ENCODE data around the gene RNPEP.
"Not testable (repeated sequence)": the region's sequence is repeated elsewhere in the genome, so short reads cannot be mapped to it uniquely, and the experiment has no call there.

Gene RNPEP

GRCh38 chr1:201955729-201956143, 26.7 kb upstream of the RNPEP start:
- H3K27ac ChIP-seq (ENCODE audit: insufficient read depth, low read length, poor library complexity, severe bottlenecking) = peak overlapping the region; percentile 84
- DNase-seq = no peak
- peak overlapping the region; percentile 96 for H3K4me3 ChIP-seq (ENCODE audit: insufficient read depth, low read depth, low read length, poor library complexity, severe bottlenecking)
- H3K36me3 ChIP-seq (ENCODE audit: control insufficient read depth, insufficient read depth, low read length) = peaks cover 10% of the 10 kb centered on the region
- H3K27me3 ChIP-seq (replicated peaks; ENCODE audit: control insufficient read depth, insufficient read depth, low read length, poor library complexity, severe bottlenecking) = no peaks in the 10 kb centered on the region
- peaks cover 11% of the 10 kb centered on the region for H3K4me1 ChIP-seq (ENCODE audit: control insufficient read depth, insufficient read depth, low read length, poor library complexity, severe bottlenecking)
- H3K9me3 ChIP-seq (ENCODE audit: control insufficient read depth, low read length) = no peaks in the 10 kb centered on the region

GRCh38 chr1:201958348-201958747, 24.1 kb upstream of the RNPEP start:
- Histone ChIP-seq H3K27me3 (replicated peaks; ENCODE audit: control insufficient read depth, insufficient read depth, low read length, poor library complexity, severe bottlenecking) (no peaks in the 10 kb centered on the region), H3K36me3 (ENCODE audit: control insufficient read depth, insufficient read depth, low read length) (peaks cover 27% of the 10 kb centered on the region), H3K9me3 (ENCODE audit: control insufficient read depth, low read length) (no peaks in the 10 kb centered on the region), H3K4me1 (ENCODE audit: control insufficient read depth, insufficient read depth, low read length, poor library complexity, severe bottlenecking) (peaks cover 11% of the 10 kb centered on the region), H3K4me3 (ENCODE audit: insufficient read depth, low read depth, low read length, poor library complexity, severe bottlenecking) (no peak overlapping the region), H3K27ac (ENCODE audit: insufficient read depth, low read length, poor library complexity, severe bottlenecking) (no peak overlapping the region)
- DNase-seq = no peak

GRCh38 chr1:201962382-201962781, 20.1 kb upstream of the RNPEP start:
- not testable (repeated sequence) for H3K27ac ChIP-seq (ENCODE audit: insufficient read depth, low read length, poor library complexity, severe bottlenecking); DNase-seq; H3K4me1 ChIP-seq (ENCODE audit: control insufficient read depth, insufficient read depth, low read length, poor library complexity, severe bottlenecking); H3K9me3 ChIP-seq (ENCODE audit: control insufficient read depth, low read length); H3K4me3 ChIP-seq (ENCODE audit: insufficient read depth, low read depth, low read length, poor library complexity, severe bottlenecking); H3K27me3 ChIP-seq (replicated peaks; ENCODE audit: control insufficient read depth, insufficient read depth, low read length, poor library complexity, severe bottlenecking)
- H3K36me3 ChIP-seq (ENCODE audit: control insufficient read depth, insufficient read depth, low read length) = peaks cover 50% of the 10 kb centered on the region

GRCh38 chr1:201964261-201964660, 18.2 kb upstream of the RNPEP start:
- Histone ChIP-seq H3K4me3 (ENCODE audit: insufficient read depth, low read depth, low read length, poor library complexity, severe bottlenecking) (no peak overlapping the region), H3K27ac (ENCODE audit: insufficient read depth, low read length, poor library complexity, severe bottlenecking) (no peak overlapping the region), H3K36me3 (ENCODE audit: control insufficient read depth, insufficient read depth, low read length) (peaks cover 56% of the 10 kb centered on the region), H3K27me3 (replicated peaks; ENCODE audit: control insufficient read depth, insufficient read depth, low read length, poor library complexity, severe bottlenecking) (no peaks in the 10 kb centered on the region), H3K4me1 (ENCODE audit: control insufficient read depth, insufficient read depth, low read length, poor library complexity, severe bottlenecking) (no peaks in the 10 kb centered on the region), H3K9me3 (ENCODE audit: control insufficient read depth, low read length) (no peaks in the 10 kb centered on the region)
- no peak for DNase-seq

- Histone ChIP-seq H3K4me3 (ENCODE audit: insufficient read depth, low read depth, low read length, poor library complexity, severe bottlenecking) (no peak overlapping the region), H3K36me3 (ENCODE audit: control insufficient read depth, insufficient read depth, low read length) (peaks cover 67% of the 10 kb centered on the region), H3K9me3 (ENCODE audit: control insufficient read depth, low read length) (no peaks in the 10 kb centered on the region)
These were observed 16.3 kb upstream of the RNPEP start for GRCh38 chr1:201966171-201966570.

GRCh38 chr1:201968202-201968925, 14.1 kb upstream of the RNPEP start:
- H3K36me3 ChIP-seq (ENCODE audit: control insufficient read depth, insufficient read depth, low read length) = peaks cover 49% of the 10 kb centered on the region

More at GRCh38 chr1:201966171-201966570, 16.3 kb upstream of the RNPEP start:
- Histone ChIP-seq H3K27ac (ENCODE audit: insufficient read depth, low read length, poor library complexity, severe bottlenecking) (no peak overlapping the region), H3K27me3 (replicated peaks; ENCODE audit: control insufficient read depth, insufficient read depth, low read length, poor library complexity, severe bottlenecking) (no peaks in the 10 kb centered on the region), H3K4me1 (ENCODE audit: control insufficient read depth, insufficient read depth, low read length, poor library complexity, severe bottlenecking) (no peaks in the 10 kb centered on the region)
- DNase-seq = no peak

GRCh38 chr1:201970334-201971159, 11.9 kb upstream of the RNPEP start:
- DNase-seq = no peak
- Histone ChIP-seq H3K4me1 (ENCODE audit: control insufficient read depth, insufficient read depth, low read length, poor library complexity, severe bottlenecking) (no peaks in the 10 kb centered on the region), H3K27ac (ENCODE audit: insufficient read depth, low read length, poor library complexity, severe bottlenecking) (no peak overlapping the region), H3K9me3 (ENCODE audit: control insufficient read depth, low read length) (no peaks in the 10 kb centered on the region), H3K27me3 (replicated peaks; ENCODE audit: control insufficient read depth, insufficient read depth, low read length, poor library complexity, severe bottlenecking) (no peaks in the 10 kb centered on the region), H3K36me3 (ENCODE audit: control insufficient read depth, insufficient read depth, low read length) (peaks cover 34% of the 10 kb centered on the region), H3K4me3 (ENCODE audit: insufficient read depth, low read depth, low read length, poor library complexity, severe bottlenecking) (no peak overlapping the region)

More at GRCh38 chr1:201968202-201968925, 14.1 kb upstream of the RNPEP start:
- Histone ChIP-seq H3K4me1 (ENCODE audit: control insufficient read depth, insufficient read depth, low read length, poor library complexity, severe bottlenecking) (no peaks in the 10 kb centered on the region), H3K9me3 (ENCODE audit: control insufficient read depth, low read length) (no peaks in the 10 kb centered on the region), H3K4me3 (ENCODE audit: insufficient read depth, low read depth, low read length, poor library complexity, severe bottlenecking) (no peak overlapping the region), H3K27me3 (replicated peaks; ENCODE audit: control insufficient read depth, insufficient read depth, low read length, poor library complexity, severe bottlenecking) (no peaks in the 10 kb centered on the region), H3K27ac (ENCODE audit: insufficient read depth, low read length, poor library complexity, severe bottlenecking) (no peak overlapping the region)
- DNase-seq = no peak

- peak; percentile 48 to 57 (median 52) for DNase-seq
- Histone ChIP-seq H3K9me3 (ENCODE audit: control insufficient read depth, low read length) (no peaks in the 10 kb centered on the region), H3K4me1 (ENCODE audit: control insufficient read depth, insufficient read depth, low read length, poor library complexity, severe bottlenecking) (peaks cover 5% of the 10 kb centered on the region), H3K27ac (ENCODE audit: insufficient read depth, low read length, poor library complexity, severe bottlenecking) (peak overlapping the region; percentile 35), H3K36me3 (ENCODE audit: control insufficient read depth, insufficient read depth, low read length) (no peaks in the 10 kb centered on the region), H3K27me3 (replicated peaks; ENCODE audit: control insufficient read depth, insufficient read depth, low read length, poor library complexity, severe bottlenecking) (no peaks in the 10 kb centered on the region), H3K4me3 (ENCODE audit: insufficient read depth, low read depth, low read length, poor library complexity, severe bottlenecking) (peak overlapping the region; percentile 74)
These were observed 296 bp upstream of the RNPEP start for GRCh38 chr1:201982082-201982622.

- H3K4me3 ChIP-seq (ENCODE audit: insufficient read depth, low read depth, low read length, poor library complexity, severe bottlenecking) = peak overlapping the region; percentile 74
- no peaks in the 10 kb centered on the region for H3K36me3 ChIP-seq (ENCODE audit: control insufficient read depth, insufficient read depth, low read length)
- H3K27ac ChIP-seq (ENCODE audit: insufficient read depth, low read length, poor library complexity, severe bottlenecking) = peak overlapping the region; percentile 70
- no peaks in the 10 kb centered on the region for H3K9me3 ChIP-seq (ENCODE audit: control insufficient read depth, low read length)
- H3K27me3 ChIP-seq (replicated peaks; ENCODE audit: control insufficient read depth, insufficient read depth, low read length, poor library complexity, severe bottlenecking) = no peaks in the 10 kb centered on the region
- DNase-seq = no peak
- H3K4me1 ChIP-seq (ENCODE audit: control insufficient read depth, insufficient read depth, low read length, poor library complexity, severe bottlenecking) = peaks cover 5% of the 10 kb centered on the region
These were observed 945 bp downstream of the RNPEP start for GRCh38 chr1:201983380-201983805.

GRCh38 chr1:201984446-201984845, 2.0 kb downstream of the RNPEP start:
- Histone ChIP-seq H3K4me3 (ENCODE audit: insufficient read depth, low read depth, low read length, poor library complexity, severe bottlenecking) (no peak overlapping the region), H3K27me3 (replicated peaks; ENCODE audit: control insufficient read depth, insufficient read depth, low read length, poor library complexity, severe bottlenecking) (no peaks in the 10 kb centered on the region), H3K27ac (ENCODE audit: insufficient read depth, low read length, poor library complexity, severe bottlenecking) (no peak overlapping the region), H3K4me1 (ENCODE audit: control insufficient read depth, insufficient read depth, low read length, poor library complexity, severe bottlenecking) (peaks cover 5% of the 10 kb centered on the region), H3K36me3 (ENCODE audit: control insufficient read depth, insufficient read depth, low read length) (peaks cover 1% of the 10 kb centered on the region), H3K9me3 (ENCODE audit: control insufficient read depth, low read length) (no peaks in the 10 kb centered on the region)
- DNase-seq = no peak
